Activated T-cell treated with anti-CD3 and anti-CD28 coated beads, Interleukin-2, amount 50 U/mL, for 1 hour (primary cell): ENCODE measurements around the gene PLA1A.
"Not testable (repeated sequence)": the region's sequence is repeated elsewhere in the genome, so short reads cannot be mapped to it uniquely, and the experiment has no call there.

Experiments
- DNase-seq: peaks from one replicate; pipeline ENCODE4 v3.0.0-alpha.2; 2020

The PLA1A gene, protein sequence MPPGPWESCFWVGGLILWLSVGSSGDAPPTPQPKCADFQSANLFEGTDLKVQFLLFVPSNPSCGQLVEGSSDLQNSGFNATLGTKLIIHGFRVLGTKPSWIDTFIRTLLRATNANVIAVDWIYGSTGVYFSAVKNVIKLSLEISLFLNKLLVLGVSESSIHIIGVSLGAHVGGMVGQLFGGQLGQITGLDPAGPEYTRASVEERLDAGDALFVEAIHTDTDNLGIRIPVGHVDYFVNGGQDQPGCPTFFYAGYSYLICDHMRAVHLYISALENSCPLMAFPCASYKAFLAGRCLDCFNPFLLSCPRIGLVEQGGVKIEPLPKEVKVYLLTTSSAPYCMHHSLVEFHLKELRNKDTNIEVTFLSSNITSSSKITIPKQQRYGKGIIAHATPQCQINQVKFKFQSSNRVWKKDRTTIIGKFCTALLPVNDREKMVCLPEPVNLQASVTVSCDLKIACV

DNA sequence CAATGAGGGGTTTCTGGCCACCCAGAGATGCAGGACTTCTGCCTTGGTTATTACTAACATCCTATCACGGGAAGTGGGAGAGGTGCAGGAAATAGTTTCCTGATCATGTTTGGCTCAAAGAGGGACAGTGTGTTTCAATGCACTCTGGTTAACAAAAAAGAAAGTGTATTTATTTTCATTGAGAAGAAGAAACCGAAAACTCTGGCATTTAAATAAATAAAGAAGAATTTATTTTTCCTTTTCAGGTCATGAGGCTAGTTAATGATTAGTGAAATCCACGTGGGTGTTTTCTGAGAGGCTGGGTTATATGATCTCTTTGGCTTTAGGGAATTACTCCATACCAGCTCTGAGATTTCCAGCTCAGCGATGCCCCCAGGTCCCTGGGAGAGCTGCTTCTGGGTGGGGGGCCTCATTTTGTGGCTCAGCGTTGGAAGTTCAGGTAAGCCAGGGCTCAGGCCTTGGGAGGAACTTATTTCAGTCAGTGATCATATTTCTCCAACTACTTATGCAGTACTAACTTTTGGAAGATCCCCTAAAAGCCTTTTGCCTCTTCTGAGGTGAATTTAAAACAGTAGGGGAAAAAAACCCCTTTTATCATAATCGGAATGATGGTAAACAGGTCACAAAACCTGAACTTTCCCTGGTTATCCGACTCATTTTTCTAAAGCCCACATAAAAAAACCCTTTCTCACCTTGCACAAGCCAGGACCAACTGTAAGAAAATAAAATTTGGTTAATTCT, at the start of gene PLA1A:
Gene PLA1A, plus strand, starts transcription at position 338 of the 741 bp plus-strand sequence. Its CDS starts 29 bp downstream, at position 367.
- no peak for DNase-seq

DNA sequence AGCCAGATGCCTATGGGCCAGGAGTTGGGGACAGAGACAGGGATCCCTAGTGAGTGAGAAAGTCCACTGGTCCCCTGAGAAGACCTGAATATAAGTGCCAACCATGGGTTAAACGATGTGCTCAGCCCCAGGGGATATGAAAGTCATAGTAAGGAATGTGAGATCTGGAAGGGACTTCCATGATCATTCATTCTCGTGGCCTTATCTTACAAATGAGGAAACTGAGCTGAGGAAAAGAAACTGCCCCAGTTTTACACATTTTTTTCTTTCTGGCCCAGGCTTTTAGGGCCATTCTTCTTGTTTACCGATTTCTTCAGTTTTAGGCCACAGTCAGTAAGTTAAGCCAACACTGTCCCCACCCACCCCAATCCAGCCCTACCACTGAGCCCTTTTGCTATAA, 49.3 kb upstream of the PLA1A start:
- DNase-seq = no peak

DNA sequence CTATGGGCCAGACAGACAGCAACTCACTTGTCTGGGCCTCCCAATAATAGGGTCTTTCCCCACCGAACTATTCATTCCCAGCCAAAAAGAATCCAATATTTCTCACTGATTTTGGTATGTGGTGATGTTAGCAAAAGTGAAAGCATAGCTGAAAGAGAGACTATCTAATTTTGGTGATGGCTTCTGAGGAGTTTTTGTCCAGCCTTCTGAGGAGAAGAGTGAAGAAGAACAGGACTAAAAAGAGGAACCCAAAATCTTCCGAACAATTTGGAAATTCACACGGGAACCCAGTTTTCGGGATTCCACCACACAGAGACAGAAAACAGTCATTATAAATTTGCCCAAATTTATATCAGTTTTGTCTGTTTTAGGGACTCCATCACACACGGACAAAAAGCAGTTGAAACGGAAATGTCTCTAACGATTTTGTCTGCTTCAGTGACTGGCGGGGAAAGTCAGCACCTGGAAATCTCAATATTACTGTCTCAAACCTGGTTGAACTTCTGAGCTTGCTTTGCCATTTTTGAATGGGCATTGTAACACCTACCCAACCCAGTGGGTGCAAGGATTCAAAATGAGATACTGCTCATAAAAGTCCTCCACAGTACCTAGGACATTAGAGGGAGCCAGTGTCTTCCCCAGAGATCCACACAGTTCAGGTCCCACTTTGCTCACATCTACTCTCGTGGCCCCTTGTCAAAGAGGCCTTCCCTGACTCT, 47.3 kb upstream of the PLA1A start:
- no peak for DNase-seq

DNA sequence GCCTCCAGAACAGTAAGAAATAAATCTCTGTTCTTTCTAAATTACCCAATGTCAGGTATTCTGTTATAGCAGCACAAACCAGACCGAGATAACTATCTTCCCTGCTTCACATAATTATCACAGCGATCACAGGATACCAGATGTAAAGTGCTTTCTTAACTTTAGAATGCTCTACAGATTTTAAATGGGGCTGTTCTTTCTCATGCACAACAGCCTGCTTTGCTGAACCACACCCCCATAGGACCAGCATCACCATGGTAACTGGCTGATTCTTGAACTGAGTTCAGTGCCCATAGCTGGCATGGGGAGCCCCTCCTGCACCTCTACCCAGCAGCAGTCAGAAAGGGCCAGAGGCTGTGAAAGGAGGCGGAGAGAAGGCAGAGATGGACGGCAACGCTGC, 46.1 kb upstream of the PLA1A start:
- DNase-seq = no peak

DNA sequence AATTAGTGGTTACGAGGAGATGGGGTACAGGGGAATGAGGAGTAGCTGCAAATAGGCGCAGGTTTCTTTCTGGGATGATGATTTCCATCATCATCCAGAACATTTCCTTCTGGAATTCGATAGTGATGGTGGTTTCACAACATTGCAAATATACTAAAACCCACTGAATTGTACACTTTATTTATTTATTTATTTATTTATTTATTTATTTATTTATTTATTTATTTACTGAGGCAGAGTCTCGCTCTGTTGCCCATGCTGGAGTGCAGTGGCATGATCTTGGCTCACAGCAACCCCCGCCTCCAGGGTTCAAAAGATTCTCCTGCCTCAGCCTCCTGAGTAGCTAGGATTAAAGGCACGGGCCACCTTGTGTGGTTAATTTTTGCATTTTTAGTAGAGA, 44.8 kb upstream of the PLA1A start:
- not testable (repeated sequence) for DNase-seq

DNA sequence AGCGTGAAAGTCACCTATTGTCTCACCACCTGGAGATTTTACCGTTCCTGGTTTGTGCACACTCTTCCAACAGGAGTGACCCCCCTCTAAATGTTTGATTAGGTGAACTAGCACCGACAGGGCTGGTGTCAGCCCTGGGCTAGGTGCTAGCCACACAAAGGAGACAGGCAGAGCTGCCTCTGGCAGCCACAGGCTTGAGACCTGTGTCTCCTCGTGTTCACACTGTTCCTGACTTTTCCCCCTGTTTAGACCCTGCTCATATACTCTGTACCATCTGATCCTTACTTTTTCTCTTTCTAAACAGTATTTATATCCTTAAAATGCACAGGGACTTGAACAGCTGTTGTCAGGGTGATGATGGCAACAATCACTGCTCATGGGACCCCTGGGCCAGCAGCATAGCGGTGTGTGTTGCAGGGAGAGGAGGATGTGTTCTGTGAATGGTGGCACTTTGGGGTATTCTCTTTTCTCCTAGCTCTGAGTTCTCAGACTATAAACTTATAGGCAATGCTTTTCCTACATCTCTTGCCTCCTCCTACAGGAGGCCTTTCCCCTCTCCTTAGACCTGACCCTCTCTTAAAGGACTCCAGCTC, 43.8 kb upstream of the PLA1A start:
- DNase-seq = no peak

DNA sequence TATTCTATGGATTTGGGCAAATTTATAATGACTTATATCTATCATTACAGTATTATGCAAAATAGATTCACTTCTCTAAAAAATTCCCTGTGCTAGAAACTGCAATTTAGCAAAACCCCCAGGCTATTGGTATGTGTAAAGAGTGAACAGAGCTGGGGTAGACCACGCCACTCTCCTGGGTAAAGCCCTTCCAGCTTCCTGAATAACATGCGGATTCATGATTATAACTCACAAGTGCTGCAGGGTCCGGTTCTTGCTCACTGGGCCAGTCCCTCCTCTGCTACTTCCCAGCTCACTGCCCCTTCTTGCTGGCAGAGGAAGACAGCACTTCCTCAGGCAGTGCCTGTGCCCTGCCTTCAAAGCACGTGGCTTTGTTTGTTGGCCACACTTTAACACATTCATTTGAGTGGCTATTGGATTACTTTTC, 42.4 kb upstream of the PLA1A start:
- DNase-seq = no peak

DNA sequence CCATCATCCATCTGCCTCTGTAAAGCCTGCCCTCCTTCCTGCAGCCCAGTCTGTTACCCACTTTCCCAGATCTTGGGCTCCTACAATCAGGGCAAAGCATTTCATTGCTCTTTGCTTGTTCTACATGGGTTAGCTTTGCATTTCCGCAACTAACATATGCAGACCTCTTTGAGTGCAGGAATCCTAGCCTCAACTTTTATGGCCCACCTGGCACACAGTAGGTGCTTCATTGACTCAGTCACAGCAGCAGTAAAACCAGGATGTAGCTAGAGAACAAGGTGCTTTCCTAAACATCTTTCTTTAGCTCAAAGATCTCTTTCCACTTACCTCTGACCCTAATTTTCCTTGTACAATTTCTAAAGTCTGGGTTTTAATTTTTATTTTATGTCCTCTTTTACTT, 41.8 kb upstream of the PLA1A start:
- DNase-seq = no peak

DNA sequence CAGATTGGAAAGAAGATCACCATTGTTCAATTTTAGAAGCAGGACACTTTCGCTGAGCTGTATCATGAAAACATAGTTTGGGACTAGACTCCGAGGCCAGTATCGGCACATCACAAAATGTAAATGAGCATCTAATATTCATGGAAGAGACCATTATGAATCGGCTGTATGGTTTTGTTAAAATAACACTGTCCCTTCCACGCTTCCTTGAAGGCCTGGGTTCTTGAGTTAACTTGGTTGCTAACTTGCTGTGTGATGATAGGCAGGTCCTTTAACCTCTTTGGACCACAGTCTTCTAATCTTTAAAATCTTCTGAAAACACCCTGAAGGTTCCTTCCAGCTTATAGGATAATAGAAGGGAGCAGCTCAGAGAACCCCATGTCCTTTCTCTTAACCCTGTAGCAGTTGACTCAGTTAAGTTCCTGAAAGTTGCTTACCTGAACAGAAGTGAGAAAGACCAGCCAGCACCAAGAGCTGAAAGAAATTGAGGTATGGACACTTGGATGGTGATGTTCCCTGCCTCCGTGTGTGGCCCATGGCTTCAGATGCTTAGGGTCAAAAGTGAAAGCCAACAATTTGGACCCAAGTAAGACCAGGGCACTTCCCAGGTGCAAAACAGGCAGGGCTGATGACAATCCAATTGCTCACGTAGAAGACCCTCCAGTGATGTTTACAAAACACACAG, 40.4 kb upstream of the PLA1A start:
- no peak for DNase-seq

DNA sequence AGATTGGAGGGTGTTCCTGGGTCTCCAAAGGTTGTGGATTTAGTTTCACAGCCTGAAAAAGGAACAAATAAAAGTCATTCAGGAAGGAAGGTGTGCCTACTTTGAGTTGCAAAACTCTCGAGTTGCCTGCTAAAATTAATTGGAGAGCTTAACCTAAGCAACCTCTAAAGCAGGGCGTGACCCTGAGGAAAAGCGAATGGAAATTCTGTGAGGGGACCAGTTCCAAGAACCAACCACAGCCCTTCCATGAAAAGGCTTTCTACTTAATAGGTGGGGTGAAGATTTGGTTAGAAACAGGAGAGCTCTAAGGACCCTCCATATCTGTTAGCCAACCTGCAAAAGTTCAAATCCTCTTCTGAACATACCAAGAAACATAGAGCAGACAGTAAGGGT, 39.8 kb upstream of the PLA1A start:
- DNase-seq = no peak

DNA sequence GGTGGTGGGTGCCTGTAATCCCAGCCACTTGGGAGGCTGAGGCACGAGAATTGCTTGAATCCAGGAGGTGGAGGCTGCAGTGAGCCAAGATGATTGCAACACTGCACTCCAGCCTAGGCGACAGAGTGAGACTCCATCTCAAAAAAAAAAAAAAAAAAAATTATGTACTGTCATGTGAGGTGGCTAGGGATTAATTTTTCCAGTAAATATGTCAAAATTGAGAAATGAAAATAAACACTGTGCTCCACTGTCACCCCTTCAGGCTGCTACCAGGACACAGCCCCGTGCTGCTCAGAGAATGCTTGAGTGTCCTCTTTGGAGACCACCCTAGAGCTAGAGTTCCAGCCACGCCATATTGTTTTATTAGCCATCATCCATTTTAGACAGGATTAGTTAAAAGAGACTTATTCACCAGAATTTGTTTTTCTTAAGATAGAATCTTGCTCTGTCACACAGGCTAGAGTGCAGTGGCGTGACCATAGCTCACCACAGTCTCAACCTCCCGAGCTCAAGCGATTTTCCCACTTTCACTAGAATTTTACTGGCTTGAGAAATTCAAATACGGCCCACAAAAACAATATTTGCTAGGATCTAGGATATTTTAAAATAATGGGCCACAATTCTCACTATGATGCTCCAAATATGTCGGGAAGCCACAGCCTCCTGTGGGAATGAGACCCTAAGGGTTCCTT, 38.9 kb upstream of the PLA1A start:
- DNase-seq = no peak

DNA sequence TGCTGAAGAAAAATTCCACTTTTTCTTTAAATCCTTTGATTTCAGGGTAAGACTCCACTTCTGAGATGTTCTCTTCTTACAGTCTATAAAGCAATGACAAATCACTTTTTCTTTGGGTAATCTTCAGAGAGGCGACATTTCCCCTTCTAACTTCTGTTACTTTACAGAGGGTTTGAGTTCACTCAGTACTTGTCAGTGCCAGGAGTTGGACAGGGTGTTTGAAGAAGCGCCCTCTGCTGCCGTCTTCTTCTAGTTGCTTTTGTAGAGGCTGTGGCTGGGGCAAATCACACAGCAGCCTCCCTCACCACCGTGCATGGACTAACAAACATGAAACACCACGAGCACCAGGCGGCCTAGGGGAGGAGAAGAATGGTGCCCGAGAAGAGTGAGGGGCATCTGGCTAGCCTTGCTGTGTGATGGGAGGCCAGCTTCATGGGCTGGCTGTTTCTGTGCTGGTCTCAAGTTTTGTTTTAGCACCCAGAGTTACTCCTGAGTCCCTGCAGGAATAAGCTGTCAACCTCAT, 38.2 kb upstream of the PLA1A start, which contains the start of gene CD80:
Gene CD80, minus strand, starts transcription at position 174 of the 523 bp plus-strand sequence. CDS start 1,886 bp downstream, outside the sequence.
- DNase-seq = peak; percentile 46

DNA sequence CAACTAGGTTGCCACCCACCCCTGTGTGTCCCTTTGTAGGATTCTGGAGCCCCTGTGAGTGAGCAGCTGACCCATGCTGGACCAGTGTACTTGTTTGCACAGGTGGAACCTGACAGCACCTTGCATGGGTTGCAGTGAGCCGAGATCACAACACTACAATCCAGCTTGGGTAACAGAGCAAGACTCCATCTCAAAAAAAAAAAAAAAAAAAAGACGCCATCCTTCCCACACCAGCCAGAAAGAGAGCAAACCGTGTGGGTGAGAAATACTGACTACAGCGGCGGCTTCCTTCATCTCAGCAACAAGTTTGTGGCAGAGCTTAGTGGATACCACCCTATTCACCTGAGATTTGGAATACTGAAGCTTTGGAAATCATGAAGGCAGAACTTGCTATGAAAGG, 37.5 kb upstream of the PLA1A start:
- no peak for DNase-seq

DNA sequence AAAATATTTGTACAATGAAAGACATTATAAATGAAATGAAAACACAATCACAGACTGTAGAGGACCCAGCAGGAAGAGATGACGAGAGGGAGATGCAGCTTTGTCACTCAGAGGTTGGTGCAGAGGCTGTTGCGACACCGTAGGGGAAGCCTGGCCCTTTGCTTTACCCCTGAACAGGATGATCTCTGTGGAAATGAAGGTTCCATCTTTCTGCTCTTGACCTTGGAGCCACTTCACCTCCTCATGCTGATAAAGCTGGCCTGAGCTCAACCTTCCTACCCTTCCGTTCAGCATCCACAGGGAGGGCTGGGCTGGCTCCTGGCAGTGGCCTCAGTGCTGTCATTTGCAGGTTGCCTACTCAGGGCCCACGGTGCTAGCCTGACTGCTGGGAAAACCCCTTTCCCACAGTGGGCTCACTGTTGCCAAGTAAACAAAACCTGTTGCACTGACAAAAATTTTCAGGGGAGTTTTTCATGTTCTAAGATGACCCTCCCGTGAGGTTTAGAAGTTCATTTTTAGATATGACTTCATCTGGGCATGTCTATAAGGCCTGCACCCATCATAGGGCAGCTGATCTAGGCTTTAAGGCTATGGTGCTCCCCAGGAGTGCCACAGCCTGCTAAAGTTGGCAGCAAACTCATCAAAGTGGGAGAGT, 35.3 kb upstream of the PLA1A start:
- DNase-seq = peak; percentile 32

DNA sequence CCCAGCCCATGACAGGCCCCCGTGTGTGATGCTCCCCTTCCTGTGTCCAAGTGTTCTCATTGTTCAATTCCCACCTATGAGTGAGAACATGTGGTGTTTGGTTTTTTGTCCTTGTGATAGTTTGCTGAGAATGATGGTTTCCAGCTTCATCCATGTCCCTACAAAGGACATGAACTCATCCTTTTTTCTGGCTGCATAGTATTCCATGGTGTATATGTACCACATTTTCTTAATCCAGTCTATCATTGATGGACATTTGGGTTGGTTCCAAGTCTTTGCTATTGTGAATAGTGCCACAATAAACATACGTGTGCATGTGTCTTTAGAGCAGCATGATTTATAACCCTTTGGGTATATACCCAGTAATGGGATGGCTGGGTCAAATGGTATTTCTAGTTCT, 34.4 kb upstream of the PLA1A start:
- DNase-seq = not testable (repeated sequence)

DNA sequence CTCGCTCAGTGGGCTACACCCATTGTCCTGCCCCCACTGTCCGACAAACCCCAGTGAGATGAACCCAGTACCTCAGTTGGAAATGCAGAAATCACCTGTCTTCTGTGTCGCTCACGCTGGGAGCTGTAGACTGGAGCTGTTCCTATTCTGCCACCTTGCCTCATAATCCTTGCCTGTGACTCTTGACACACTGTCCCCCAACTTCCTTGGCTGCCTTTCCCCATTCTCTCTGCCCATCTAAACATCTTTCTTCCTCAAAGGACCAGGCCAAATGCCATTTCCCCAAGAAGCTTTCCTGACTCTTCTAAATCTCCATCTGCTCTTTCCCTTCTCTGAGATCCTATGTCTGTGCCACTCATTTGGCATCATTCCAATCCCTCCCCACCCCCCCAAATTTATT, 28.5 kb upstream of the PLA1A start:
- DNase-seq = no peak

DNA sequence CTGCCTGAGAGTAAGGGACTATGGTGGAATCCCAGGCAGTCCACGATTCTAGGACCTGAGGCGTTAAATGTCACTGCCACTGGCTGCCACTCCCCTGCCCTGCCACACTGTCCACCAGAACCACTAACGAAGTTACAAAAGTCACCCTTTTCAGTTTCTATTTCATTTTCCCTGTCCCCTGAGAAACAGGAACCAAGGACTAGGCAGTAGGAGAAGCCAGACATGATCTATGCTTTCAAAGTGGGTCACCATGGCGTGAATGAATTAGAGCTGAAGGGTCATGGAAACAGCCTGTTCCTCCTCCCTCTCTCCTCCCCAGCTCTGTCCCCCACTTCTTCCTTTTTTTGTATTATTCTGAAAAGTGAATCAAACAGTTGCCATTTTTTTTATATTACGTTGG, 27.5 kb upstream of the PLA1A start:
- DNase-seq = no peak

DNA sequence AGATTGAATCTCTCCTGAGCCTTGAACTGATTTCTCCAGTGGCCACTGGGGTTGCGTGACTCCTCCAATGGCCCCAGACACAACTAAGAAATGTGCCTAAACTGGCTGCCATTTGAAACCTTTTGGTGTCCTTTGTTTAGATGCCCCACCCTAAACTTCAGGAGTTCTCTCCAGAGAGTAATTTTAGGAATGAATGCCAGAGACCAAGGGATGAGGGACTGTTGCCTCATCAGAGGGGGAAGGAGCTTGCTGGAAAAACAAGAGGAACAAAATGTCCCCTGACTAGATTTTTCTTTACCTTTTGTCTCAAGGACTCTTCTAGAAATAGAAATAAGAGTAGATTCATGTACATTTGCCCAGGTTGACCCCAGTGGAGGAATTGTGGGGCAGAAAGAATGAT, 26.5 kb upstream of the PLA1A start:
- no peak for DNase-seq

DNA sequence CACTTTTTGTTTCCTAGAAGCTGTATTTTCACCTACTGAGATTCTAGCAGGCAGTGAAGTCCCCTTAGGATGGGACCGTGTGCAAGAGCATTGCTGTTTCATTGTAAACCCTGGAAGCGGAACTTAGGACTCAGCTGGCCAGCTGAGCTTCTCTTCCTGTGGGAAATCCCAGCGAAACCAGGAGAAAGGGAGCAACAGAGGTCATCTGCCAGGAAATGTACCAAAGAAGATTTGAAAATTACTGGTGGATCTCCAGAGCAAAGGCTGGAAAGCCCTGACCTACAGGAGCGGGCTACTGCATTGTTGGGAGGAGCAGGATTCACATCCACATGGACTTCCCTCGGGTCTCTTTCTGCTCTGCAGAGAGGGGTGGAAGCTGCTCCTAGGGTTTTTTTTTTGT, 26.0 kb upstream of the PLA1A start:
- DNase-seq = no peak

DNA sequence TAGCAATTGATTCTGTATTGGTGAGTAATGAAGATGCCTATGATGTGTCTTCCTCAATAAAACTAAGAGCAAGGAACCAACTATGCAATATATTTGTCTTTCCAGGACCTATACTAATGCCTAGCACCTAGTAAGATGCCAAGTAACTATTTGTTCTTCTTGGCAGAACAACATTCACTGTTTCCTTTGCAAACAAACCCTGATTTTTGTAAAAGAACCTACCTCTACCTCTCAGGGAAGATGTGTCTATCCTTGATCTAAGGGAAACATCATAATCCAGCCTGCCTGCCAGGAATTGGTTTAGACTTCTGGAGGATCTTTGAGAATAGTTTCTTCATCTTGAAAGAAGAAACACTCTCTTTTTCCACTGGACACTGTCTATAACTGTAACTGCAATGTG, 22.2 kb upstream of the PLA1A start:
- no peak for DNase-seq
